BJ (cell line): ENCODE results near the gene FGF11. TPM values are rescaled to one million over a fixed set of nuclear protein-coding genes. Genes with fewer than 3 reads are reported as not detected.

Source experiments
- CTCF ChIA-PET: fragments of 350-600 bp; formaldehyde crosslinking; extraction: SDS; loops from one replicate; lab custom pipeline; 2021; ENCODE audit warnings: antibody characterized with exemption, inconsistent platforms; lab: Yijun Ruan, JAX
- POLR2A ChIA-PET: fragments of 300-600 bp; sonication (Branson Sonifier 250); formaldehyde crosslinking; extraction: SDS; loops from one replicate; lab custom pipeline; 2021; ENCODE audit warnings: antibody characterized with exemption; lab: Charles Lee
- DNase-seq: peaks from one replicate; pipeline ENCODE4 v3.0.0-alpha.2; 2011; ENCODE audit warnings: low read depth
- H3K27me3 ChIP-seq: 2 replicates; pipeline ENCODE4 v1.6.0; 2011; ENCODE audit warnings: low read length; ENCODE audit not compliant: control insufficient read depth, insufficient read depth
- H3K36me3 ChIP-seq: 2 replicates; pipeline ENCODE4 v1.5.1; 2011; ENCODE audit warnings: low read length; ENCODE audit not compliant: control insufficient read depth, insufficient read depth
- H3K4me3 ChIP-seq: 2 replicates; pipeline ENCODE4 v1.5.1; 2011; ENCODE audit warnings: low read depth, mild to moderate bottlenecking, control low read depth, low read length
- polyA plus RNA-seq: library from polyadenylated mRNA; depleted of rRNA; stranded (reverse); fragments of >200 nt; gene quantifications from 2 replicates; pipeline ENCODE4 v1.2.3, GENCODE V29; 2011
- TF ChIP-seq, protein P1 (sequence below): IDR thresholded peaks from 2 replicates; pipeline ENCODE4 v1.5.1; 2011; ENCODE audit warnings: low read depth, mild to moderate bottlenecking, control low read depth, inconsistent platforms, low read length, moderate library complexity; ENCODE audit not compliant: insufficient read depth

The FGF11 gene
- polyA plus RNA-seq, 1 experiment, result 0.98 TPM

DNA sequence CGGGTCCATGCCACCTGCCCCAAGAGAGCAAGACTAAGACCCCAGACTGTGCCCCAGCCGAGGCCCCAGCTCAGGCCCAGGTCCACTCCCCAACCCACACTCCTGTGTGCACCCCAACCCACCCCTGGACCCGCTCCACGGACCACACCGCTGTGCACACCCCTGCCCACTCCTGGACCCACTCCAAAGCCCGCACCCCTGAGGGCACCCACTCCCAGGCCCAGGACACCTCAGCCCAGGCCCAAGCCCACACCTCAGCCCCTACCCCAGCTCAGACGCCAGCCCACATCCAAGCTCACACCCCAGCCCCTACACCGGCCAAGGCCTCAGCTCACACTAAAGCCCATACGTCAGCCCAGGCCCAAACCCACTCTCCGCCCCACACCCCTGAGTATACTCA is 9.6 kb upstream of the FGF11 start:
- TF ChIP-seq, protein P1, sequence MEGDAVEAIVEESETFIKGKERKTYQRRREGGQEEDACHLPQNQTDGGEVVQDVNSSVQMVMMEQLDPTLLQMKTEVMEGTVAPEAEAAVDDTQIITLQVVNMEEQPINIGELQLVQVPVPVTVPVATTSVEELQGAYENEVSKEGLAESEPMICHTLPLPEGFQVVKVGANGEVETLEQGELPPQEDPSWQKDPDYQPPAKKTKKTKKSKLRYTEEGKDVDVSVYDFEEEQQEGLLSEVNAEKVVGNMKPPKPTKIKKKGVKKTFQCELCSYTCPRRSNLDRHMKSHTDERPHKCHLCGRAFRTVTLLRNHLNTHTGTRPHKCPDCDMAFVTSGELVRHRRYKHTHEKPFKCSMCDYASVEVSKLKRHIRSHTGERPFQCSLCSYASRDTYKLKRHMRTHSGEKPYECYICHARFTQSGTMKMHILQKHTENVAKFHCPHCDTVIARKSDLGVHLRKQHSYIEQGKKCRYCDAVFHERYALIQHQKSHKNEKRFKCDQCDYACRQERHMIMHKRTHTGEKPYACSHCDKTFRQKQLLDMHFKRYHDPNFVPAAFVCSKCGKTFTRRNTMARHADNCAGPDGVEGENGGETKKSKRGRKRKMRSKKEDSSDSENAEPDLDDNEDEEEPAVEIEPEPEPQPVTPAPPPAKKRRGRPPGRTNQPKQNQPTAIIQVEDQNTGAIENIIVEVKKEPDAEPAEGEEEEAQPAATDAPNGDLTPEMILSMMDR, result no peak
- POLR2A ChIA-PET, result no interaction called here

GRCh38 chr17:7431231-7431630 is 8.1 kb upstream of the FGF11 start:
- TF ChIP-seq, protein P1, result no peak
- H3K27me3 ChIP-seq, result no peaks in the 10 kb centered on the region
- H3K36me3 ChIP-seq, result no peaks in the 10 kb centered on the region
- H3K4me3 ChIP-seq, result no peak overlapping the region
- ChIA-PET POLR2A (interaction anchor here (0.6 kb wide), 1 partner anchor 27 kb away, joined by 11 read pairs; the partner anchor contains the start of gene TMEM256), CTCF (interaction anchor here (1.4 kb wide), 1 partner anchor 130 kb away, joined by 5 read pairs; no protein-coding TSS in a partner anchor)
- no peak for DNase-seq

More for the DNA sequence above, 9.6 kb upstream of the FGF11 start:
- Histone ChIP-seq H3K27me3 (no peaks in the 10 kb centered on the region), H3K36me3 (no peaks in the 10 kb centered on the region), H3K4me3 (no peak overlapping the region)
- CTCF ChIA-PET, result interaction anchor here (0.8 to 1.2 kb wide), 2 partner anchors 9 to 46 kb away, joined by 3 read pairs; no protein-coding TSS in a partner anchor
- no peak for DNase-seq

GRCh38 chr17:7432296-7432695 is 7.0 kb upstream of the FGF11 start:
- no peak for DNase-seq
- no peaks in the 10 kb centered on the region for H3K36me3 ChIP-seq
- TF ChIP-seq, protein P1, result no peak
- H3K4me3 ChIP-seq, result no peak overlapping the region
- ChIA-PET CTCF (interaction anchor here (0.6 to 1.4 kb wide), 2 partner anchors 34 to 128 kb away, joined by 3 to 5 read pairs; no protein-coding TSS in a partner anchor), POLR2A (no interaction called here)
- H3K27me3 ChIP-seq, result no peaks in the 10 kb centered on the region

DNA sequence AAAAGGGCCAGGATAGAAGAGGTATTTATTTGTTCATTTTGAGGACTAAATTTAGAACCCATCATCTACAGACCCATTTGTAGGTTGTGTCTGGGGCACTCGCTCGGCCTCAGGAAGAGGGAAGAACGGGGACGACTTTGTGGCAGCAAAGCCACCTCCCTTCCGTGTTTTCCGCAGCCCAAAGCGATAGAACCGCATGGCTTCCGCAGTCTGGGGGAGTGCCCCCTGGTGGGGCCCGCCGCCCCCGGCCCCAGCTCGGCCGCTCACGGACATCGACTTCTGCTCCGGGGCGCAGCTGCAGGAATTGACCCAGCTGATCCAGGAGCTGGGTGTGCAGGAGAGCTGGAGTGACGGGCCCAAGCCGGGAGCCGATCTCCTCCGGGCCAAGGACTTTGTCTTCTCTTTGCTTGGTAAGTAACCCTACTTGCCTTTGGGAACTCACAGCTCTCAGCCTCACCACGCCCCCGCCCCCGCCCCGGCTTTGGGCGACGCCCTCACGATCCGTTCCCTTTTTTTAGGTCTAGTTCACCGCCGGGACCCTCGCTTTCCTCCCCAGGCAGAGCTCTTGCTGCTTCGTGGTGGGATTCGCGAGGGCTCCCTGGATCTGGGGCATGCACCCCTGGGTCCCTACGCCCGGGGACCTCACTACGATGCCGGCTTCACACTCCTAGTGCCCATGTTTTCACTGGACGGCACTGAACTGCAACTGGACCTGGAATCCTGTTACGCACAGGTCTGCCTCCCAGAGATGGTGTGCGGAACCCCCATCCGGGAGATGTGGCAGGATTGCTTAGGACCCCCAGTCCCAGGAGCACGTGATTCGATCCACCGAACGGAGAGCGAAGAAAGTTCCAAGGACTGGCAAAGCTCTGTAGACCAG is 3.4 kb upstream of the FGF11 start:
- ChIA-PET POLR2A (interaction anchor here (0.6 kb wide), 1 partner anchor 51 kb away, joined by 3 read pairs; no protein-coding TSS in a partner anchor), CTCF (interaction anchor here (0.8 to 5.4 kb wide), 19 partner anchors 8 to 185 kb away, joined by 3 to 45 read pairs (median 7); partner anchors contain the start of genes CTDNEP1, POLR2A, SENP3 and TMEM256)
- no peaks in the 10 kb centered on the region for H3K36me3 ChIP-seq
- TF ChIP-seq, protein P1, result peak; percentile 27
- H3K27me3 ChIP-seq, result peaks cover 19% of the 10 kb centered on the region
- no peak for DNase-seq
- H3K4me3 ChIP-seq, result peak overlapping the region; percentile 44
